H1 (cell line): Measurements from ENCODE around the gene UGT2A2. TPM values are rescaled to one million over a fixed set of nuclear protein-coding genes. Genes with fewer than 3 reads are reported as not detected.

Experiments
- CTCF ChIA-PET: fragments of 300-600 bp; sonication (Branson Sonifier 250); formaldehyde crosslinking; loops from one replicate; lab custom pipeline; 2021; ENCODE audit not compliant: partially characterized antibody; lab: Charles Lee
- POLR2A ChIA-PET: fragments of 300-600 bp; sonication (Branson Sonifier 250); formaldehyde crosslinking; loops from one replicate; lab custom pipeline; 2021; ENCODE audit warnings: inconsistent platforms; ENCODE audit not compliant: partially characterized antibody; lab: Charles Lee
- DNase-seq, 2 experiments: peaks; one replicate each; pipeline versions ENCODE4 v3.0.0 to v3.0.0-alpha.2; 2010 to 2022; ENCODE audit warnings: low spot score in 2 of 2, low read depth in 1 of 2, mixed read lengths in 1 of 2
- FAIRE-seq: peaks from 2 replicates; lab custom pipeline; 2011; peaks lifted over from hg19 to GRCh38; lab: Jason Lieb, UNC
- H2AFZ ChIP-seq: 2 replicates; pipeline ENCODE4 v1.8.1; 2012; ENCODE audit warnings: low read length, inconsistent platforms
- H2AK5ac ChIP-seq: 2 replicates; pipeline ENCODE4 v1.6.1; 2013; ENCODE audit warnings: low read depth, low read length
- H2BK120ac ChIP-seq: replicated peaks from 2 replicates; pipeline ENCODE3; 2013; ENCODE audit warnings: low read depth, low read length, inconsistent platforms
- H2BK12ac ChIP-seq: 2 replicates; pipeline ENCODE4 v1.6.1; 2013; ENCODE audit warnings: low read depth, low read length
- H2BK15ac ChIP-seq: 2 replicates; pipeline ENCODE4 v1.6.1; 2013; ENCODE audit warnings: low read length
- H2BK20ac ChIP-seq: 2 replicates; pipeline ENCODE4 v1.6.1; 2013; ENCODE audit warnings: low read length
- H2BK5ac ChIP-seq: 2 replicates; pipeline ENCODE4 v1.6.1; 2013; ENCODE audit warnings: low read depth, low read length
- H3K14ac ChIP-seq: 2 replicates; pipeline ENCODE4 v1.6.1; 2013; ENCODE audit warnings: inconsistent platforms; ENCODE audit not compliant: insufficient read length
- H3K18ac ChIP-seq: 2 replicates; pipeline ENCODE4 v1.6.1; 2013; ENCODE audit warnings: low read length; ENCODE audit errors: extremely low read depth
- H3K23ac ChIP-seq: 2 replicates; pipeline ENCODE4 v1.6.1; 2013; ENCODE audit warnings: inconsistent platforms; ENCODE audit not compliant: insufficient read length
- H3K23me2 ChIP-seq: 2 replicates; pipeline ENCODE4 v1.6.1; 2013; ENCODE audit warnings: low read depth, low read length
- H3K27ac ChIP-seq: 2 replicates; pipeline ENCODE4 v1.6.1; 2011; ENCODE audit warnings: low read depth, low read length, inconsistent platforms
- H3K27me3 ChIP-seq, 4 experiments: replicated peaks in 1 of 4; 1 replicate in 1 of 4; 2 replicates in 3 of 4; pipeline versions ENCODE4 v1.6.1 to v1.8.1; 2011 to 2013; ENCODE audit warnings: low read length in 3 of 4, mild to moderate bottlenecking in 3 of 4, inconsistent platforms in 2 of 4, mixed read lengths in 2 of 4, moderate library complexity in 1 of 4; ENCODE audit not compliant: control insufficient read depth in 3 of 4, insufficient read depth in 3 of 4; ENCODE audit errors: extremely low read depth in 1 of 4
- H3K36me3 ChIP-seq, 4 experiments: 2 replicates each; pipeline versions ENCODE4 v1.6.1 to v1.8.1; 2011 to 2013; ENCODE audit warnings: mild to moderate bottlenecking in 4 of 4, low read length in 3 of 4, moderate library complexity in 2 of 4, control low read depth in 1 of 4, inconsistent platforms in 1 of 4; ENCODE audit not compliant: insufficient read depth in 4 of 4, control insufficient read depth in 2 of 4
- H3K4ac ChIP-seq: replicated peaks from 2 replicates; pipeline ENCODE3; 2013; ENCODE audit warnings: low read length, low read depth, mixed read lengths, inconsistent platforms; ENCODE audit not compliant: insufficient read length
- H3K4me1 ChIP-seq, 4 experiments: replicated peaks in 1 of 4; 1 replicate in 1 of 4; 2 replicates in 3 of 4; pipeline versions ENCODE4 v1.6.1 to v1.8.1; 2011 to 2013; ENCODE audit warnings: low read length in 3 of 4, inconsistent platforms in 2 of 4, mixed read lengths in 1 of 4; ENCODE audit not compliant: insufficient read depth in 4 of 4, control insufficient read depth in 3 of 4
- H3K4me2 ChIP-seq, 2 experiments: 2 replicates each; pipeline versions ENCODE4 v1.6.1 to v1.8.1; 2011 to 2013; ENCODE audit warnings: low read depth in 2 of 2, low read length in 2 of 2, control low read depth in 1 of 2, inconsistent platforms in 1 of 2, mild to moderate bottlenecking in 1 of 2; ENCODE audit not compliant: insufficient read depth in 1 of 2
- H3K4me3 ChIP-seq, 4 experiments: fragments of 200-600, 300-600 bp in 1 of 4; sonication (generic), shearing (Covaris generic), sonication (Bioruptor Twin) in 1 of 4; 2 replicates each; pipeline versions ENCODE4 v1.5.1 to v1.8.1; 2011 to 2016; ENCODE audit warnings: low read length in 4 of 4, low read depth in 3 of 4, control low read depth in 2 of 4, inconsistent platforms in 2 of 4, mild to moderate bottlenecking in 2 of 4, mixed read lengths in 1 of 4, moderate library complexity in 1 of 4; ENCODE audit not compliant: insufficient read depth in 2 of 4; ENCODE audit errors: extremely low read depth in 1 of 4
- H3K56ac ChIP-seq: replicated peaks from 2 replicates; pipeline ENCODE3; 2013; ENCODE audit warnings: low read depth, mild to moderate bottlenecking, mixed read lengths, low read length, inconsistent platforms; ENCODE audit not compliant: insufficient read length
- H3K79me1 ChIP-seq: 2 replicates; pipeline ENCODE4 v1.6.1; 2013; ENCODE audit warnings: low read depth, low read length, control low read depth
- H3K79me2 ChIP-seq, 2 experiments: 2 replicates each; pipeline versions ENCODE4 v1.6.1 to v1.8.1; 2012 to 2013; ENCODE audit warnings: low read length in 2 of 2, mild to moderate bottlenecking in 2 of 2, inconsistent platforms in 1 of 2; ENCODE audit not compliant: insufficient read depth in 2 of 2, control insufficient read depth in 1 of 2
- H3K9ac ChIP-seq, 4 experiments: replicated peaks in 1 of 4; 1 replicate in 1 of 4; 2 replicates in 3 of 4; pipeline versions ENCODE4 v1.6.1 to v1.8.1; 2011 to 2013; ENCODE audit warnings: low read depth in 3 of 4, low read length in 3 of 4, control low read depth in 2 of 4, mild to moderate bottlenecking in 2 of 4, moderate library complexity in 2 of 4, inconsistent platforms in 1 of 4; ENCODE audit errors: extremely low read depth in 1 of 4
- H3K9me3 ChIP-seq, 2 experiments: 2 replicates each; pipeline versions ENCODE4 v1.6.1 to v1.8.1; 2012 to 2013; ENCODE audit warnings: mild to moderate bottlenecking in 2 of 2, moderate library complexity in 2 of 2, control low read depth in 1 of 2, inconsistent platforms in 1 of 2, low read depth in 1 of 2, low read length in 1 of 2, mixed read lengths in 1 of 2; ENCODE audit not compliant: insufficient read depth in 2 of 2
- H4K20me1 ChIP-seq, 2 experiments: replicated peaks in 1 of 2; 2 replicates each; pipeline versions ENCODE3 to v1.8.1; 2011 to 2013; ENCODE audit warnings: inconsistent platforms in 2 of 2, low read length in 2 of 2, mild to moderate bottlenecking in 1 of 2; ENCODE audit not compliant: insufficient read depth in 2 of 2, control insufficient read depth in 1 of 2
- H4K5ac ChIP-seq: 2 replicates; pipeline ENCODE4 v1.6.1; 2013; ENCODE audit warnings: low read length, low read depth, mixed read lengths, inconsistent platforms; ENCODE audit not compliant: insufficient read length
- H4K8ac ChIP-seq: 2 replicates; pipeline ENCODE4 v1.8.0; 2013; ENCODE audit warnings: mild to moderate bottlenecking, moderate library complexity, low read length, inconsistent platforms; ENCODE audit not compliant: insufficient read depth; ENCODE audit errors: extremely low read depth
- H4K91ac ChIP-seq: replicated peaks from 2 replicates; pipeline ENCODE3; 2013; ENCODE audit warnings: low read length, mixed read lengths, inconsistent platforms; ENCODE audit not compliant: insufficient read length
- CEBPB ChIP-seq: IDR thresholded peaks from 2 replicates; pipeline ENCODE4 v1.6.1; 2012; ENCODE audit warnings: low read depth, low read length
- E2F6 ChIP-seq: IDR thresholded peaks from 2 replicates; pipeline ENCODE4 v1.6.1; 2012; ENCODE audit warnings: inconsistent platforms
- GTF2F1 ChIP-seq: IDR thresholded peaks from 2 replicates; pipeline ENCODE4 v1.6.1; 2012; ENCODE audit warnings: low read depth, low read length, improper control_type of control experiment, borderline replicate concordance
- JUN ChIP-seq: IDR thresholded peaks from 2 replicates; pipeline ENCODE4 v1.6.1; 2011; ENCODE audit warnings: low read depth, mild to moderate bottlenecking, improper control_type of control experiment, low read length
- NANOG ChIP-seq: IDR thresholded peaks from 2 replicates; pipeline ENCODE4 v1.6.1; 2011; ENCODE audit warnings: low read length, low read depth, mild to moderate bottlenecking, inconsistent platforms; ENCODE audit not compliant: insufficient read depth, poor library complexity, severe bottlenecking
- POU5F1 ChIP-seq: IDR thresholded peaks from 2 replicates; pipeline ENCODE4 v1.6.1; 2011; ENCODE audit warnings: low read depth, mild to moderate bottlenecking, low read length, moderate library complexity
- SIX5 ChIP-seq: IDR thresholded peaks from 2 replicates; pipeline ENCODE4 v1.6.1; 2011; ENCODE audit warnings: mild to moderate bottlenecking, low read depth, low read length
- USF2 ChIP-seq: IDR thresholded peaks from 2 replicates; pipeline ENCODE4 v1.6.1; 2011; ENCODE audit warnings: low read length, improper control_type of control experiment
- ZNF274 ChIP-seq: IDR thresholded peaks from 2 replicates; pipeline ENCODE4 v1.7.0; 2012; ENCODE audit warnings: low read length, borderline replicate concordance; ENCODE audit errors: extremely low read depth
- WGBS, 2 experiments: shearing (Covaris generic) in 1 of 2; methylation state at CpG; one replicate each; pipeline versions ENCODE4 v1.1.6 to v1.1.7; 2013 to 2015; ENCODE audit warnings: low lambda C conversion rate in 2 of 2, mixed read lengths in 2 of 2, inconsistent platforms in 1 of 2, low coverage in 1 of 2, missing lambda C conversion rate in 1 of 2; ENCODE audit not compliant: insufficient replicate concordance in 2 of 2, insufficient coverage in 1 of 2, insufficient read length in 1 of 2; ENCODE audit errors: extremely low coverage in 1 of 2, missing lambda C conversion rate in 1 of 2; 5-methylcytosine and 5-hydroxymethylcytosine counted together
- polyA plus RNA-seq, 7 experiments: library from polyadenylated mRNA; depleted of rRNA in 3 of 7; stranded (reverse) in 5 of 7; unstranded in 2 of 7; fragments of >200 nt in 5 of 7; fragments of 200-250 nt in 2 of 7; gene quantifications; 1 replicate in 5 of 7; 2 replicates in 1 of 7; 4 replicates in 1 of 7; pipeline versions ENCODE4 v1.2.1 to v1.2.3, GENCODE V29; 2011 to 2013; ENCODE audit warnings: missing spikeins in 2 of 7, mixed read lengths in 2 of 7
- total RNA-seq: library from RNA; stranded (reverse); fragmentation: NEBNext Ultra II Directional; extraction: Animal tissue kit (Norgen Biotek cat#: 25700); gene quantifications from 2 replicates; pipeline ENCODE4 v1.2.1, GENCODE V29; 2021
- TF ChIP-seq, protein P1 (sequence below), 3 experiments: IDR thresholded peaks; 1 replicate in 2 of 3; 2 replicates in 1 of 3; pipeline versions ENCODE4 v1.5.1 to v1.6.1; 2011; ENCODE audit warnings: low read length in 3 of 3, mild to moderate bottlenecking in 3 of 3, inconsistent platforms in 2 of 3, low read depth in 1 of 3, moderate library complexity in 1 of 3; ENCODE audit not compliant: insufficient read depth in 1 of 3; ENCODE audit errors: control extremely low read depth in 1 of 3

UGT2A2 gene
- total and polyA plus RNA-seq, 2 of the 8 experiments (the other 6 are each of a cell fraction or from before 2014, with no cell fraction given): not detected

DNA sequence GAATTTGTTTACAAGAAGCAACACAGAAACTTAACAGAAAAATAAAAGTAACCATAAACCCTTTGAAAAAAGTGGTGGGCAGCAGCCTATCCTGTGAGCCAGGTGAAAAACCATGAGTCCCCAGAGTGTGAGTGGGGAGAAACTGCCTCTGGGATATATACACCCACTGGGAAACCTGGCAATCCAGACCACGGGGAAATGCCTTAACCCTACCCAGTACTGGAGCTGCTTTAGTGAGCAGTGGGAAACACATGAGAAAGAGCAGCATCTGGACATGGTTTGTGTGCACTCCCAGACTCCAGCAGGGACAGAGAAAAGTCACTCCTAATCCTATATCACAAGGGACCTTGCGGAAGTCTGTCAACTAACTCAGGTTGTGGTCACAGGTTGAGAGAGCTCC is 39.4 kb downstream of the UGT2A2 start:
- Histone ChIP-seq H3K56ac (no peak overlapping the region), H4K20me1 (no peaks in the 10 kb centered on the region), H2BK20ac (no peak overlapping the region), H2BK5ac (no peak overlapping the region), H3K9me3 (no peaks in the 10 kb centered on the region), H3K79me1 (no peaks in the 10 kb centered on the region), H3K79me2 (no peaks in the 10 kb centered on the region), H3K18ac (no peak overlapping the region), H3K4me1 (no peaks in the 10 kb centered on the region), H2BK120ac (no peak overlapping the region), H2BK12ac (no peak overlapping the region), H4K91ac (no peak overlapping the region), H3K9ac (no peak overlapping the region), H4K8ac (no peak overlapping the region), H3K23ac (no peak overlapping the region), H3K36me3 (no peaks in the 10 kb centered on the region; a peak in 1 of 8 replicates), H4K5ac (no peak overlapping the region), H3K14ac (no peak overlapping the region), H2AFZ (no peak overlapping the region; the same call in 1 of the 2 replicates), H3K27ac (no peak overlapping the region), H3K4ac (no peak overlapping the region), H3K4me2 (no peak overlapping the region), H3K4me3 (no peak overlapping the region), H2AK5ac (no peak overlapping the region), H3K27me3 (no peaks in the 10 kb centered on the region), H3K23me2 (no peaks in the 10 kb centered on the region), H2BK15ac (no peak overlapping the region)
- 100% methylated on average over 2 of the region's 2 CpGs; no CpG with 5 or more reads in 1 of the 2 experiments for WGBS, 2 experiments
- DNase-seq (no peak), FAIRE-seq (no peak)
- ChIA-PET CTCF (interaction anchor here (1.0 to 2.2 kb wide), 4 partner anchors 9 to 61 kb away, joined by 3 to 8 read pairs (median 4); no protein-coding TSS in a partner anchor), POLR2A (no interaction called here)
- no peak for TF ChIP-seq USF2
- no peak for TF ChIP-seq JUN
- no peak for TF ChIP-seq CEBPB
- no peak for TF ChIP-seq NANOG
- no peak for TF ChIP-seq SIX5
- no peak for TF ChIP-seq E2F6
- no peak for TF ChIP-seq ZNF274
- TF ChIP-seq, protein P1, sequence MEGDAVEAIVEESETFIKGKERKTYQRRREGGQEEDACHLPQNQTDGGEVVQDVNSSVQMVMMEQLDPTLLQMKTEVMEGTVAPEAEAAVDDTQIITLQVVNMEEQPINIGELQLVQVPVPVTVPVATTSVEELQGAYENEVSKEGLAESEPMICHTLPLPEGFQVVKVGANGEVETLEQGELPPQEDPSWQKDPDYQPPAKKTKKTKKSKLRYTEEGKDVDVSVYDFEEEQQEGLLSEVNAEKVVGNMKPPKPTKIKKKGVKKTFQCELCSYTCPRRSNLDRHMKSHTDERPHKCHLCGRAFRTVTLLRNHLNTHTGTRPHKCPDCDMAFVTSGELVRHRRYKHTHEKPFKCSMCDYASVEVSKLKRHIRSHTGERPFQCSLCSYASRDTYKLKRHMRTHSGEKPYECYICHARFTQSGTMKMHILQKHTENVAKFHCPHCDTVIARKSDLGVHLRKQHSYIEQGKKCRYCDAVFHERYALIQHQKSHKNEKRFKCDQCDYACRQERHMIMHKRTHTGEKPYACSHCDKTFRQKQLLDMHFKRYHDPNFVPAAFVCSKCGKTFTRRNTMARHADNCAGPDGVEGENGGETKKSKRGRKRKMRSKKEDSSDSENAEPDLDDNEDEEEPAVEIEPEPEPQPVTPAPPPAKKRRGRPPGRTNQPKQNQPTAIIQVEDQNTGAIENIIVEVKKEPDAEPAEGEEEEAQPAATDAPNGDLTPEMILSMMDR (IDR thresholded peaks at IDR 0.05; ENCODE audit: control extremely low read depth in 1 of 3, insufficient read depth in 1 of 3, low read depth in 1 of 3, low read length in 3 of 3): no peak
- TF ChIP-seq POU5F1: no peak
- no peak for TF ChIP-seq GTF2F1
